Hindlimb muscle (tissue), 1 donor: Measurements from ENCODE around the gene COPG1. TPM values are rescaled to one million over a fixed set of nuclear protein-coding genes. Genes with fewer than 3 reads are reported as not detected.
"Not testable (repeated sequence)": the region's sequence is repeated elsewhere in the genome, so short reads cannot be mapped to it uniquely, and the experiment has no call there.

Experiments used
- DNase-seq: peaks from one replicate; pipeline ENCODE4 v3.0.0-alpha.2; 2013
- polyA plus RNA-seq: library from polyadenylated mRNA; unstranded; fragments of 120-200 nt; gene quantifications from one replicate; pipeline ENCODE4 v1.2.1, GENCODE V29; 2013; ENCODE audit not compliant: insufficient read length

COPG1 gene
- polyA plus RNA-seq, 1 donor = 103 TPM

DNA sequence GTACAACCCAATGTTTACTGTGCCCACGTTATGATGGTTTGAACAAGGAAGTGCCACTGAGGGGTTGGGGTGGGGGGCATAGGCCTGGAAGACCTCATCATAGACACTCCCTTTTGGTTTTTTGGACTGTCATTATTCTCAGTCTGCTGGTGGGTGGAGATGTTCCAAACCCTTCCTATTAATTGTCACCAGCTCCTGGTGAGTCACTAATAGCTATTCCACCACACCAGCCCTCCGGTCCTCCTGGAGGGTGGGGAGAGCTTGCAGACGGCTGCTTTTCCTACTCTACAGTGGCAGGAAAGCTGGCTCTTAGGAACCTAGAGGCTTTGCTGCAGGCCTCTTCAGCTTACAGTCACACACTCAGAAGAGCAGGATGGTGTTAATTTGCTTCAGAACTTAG is 9.0 kb upstream of the COPG1 start:
- DNase-seq = no peak

DNA sequence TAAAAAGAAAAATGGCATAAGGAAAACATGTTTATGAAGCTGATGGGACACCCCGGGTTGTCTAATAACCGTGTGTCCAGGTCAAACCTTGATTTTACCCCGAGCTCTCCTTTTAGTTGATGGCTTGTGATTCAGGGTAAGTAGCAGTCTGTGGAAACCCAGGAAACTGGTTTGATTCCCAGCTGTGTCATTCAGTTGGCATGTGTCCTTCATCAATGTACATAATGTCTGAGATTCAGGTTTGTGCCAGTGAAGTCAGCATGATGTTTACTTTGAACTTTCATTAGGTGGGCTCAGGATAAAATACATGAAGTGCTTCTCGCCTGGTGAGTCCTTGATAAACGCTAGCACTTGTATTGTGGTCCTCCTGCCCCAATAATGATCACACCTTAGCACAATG is 4.3 kb upstream of the COPG1 start:
- DNase-seq = no peak

- DNase-seq = peak; percentile 80
Observed at GRCh38 chr3:129245641-129246306, 3.6 kb upstream of the COPG1 start.

- DNase-seq = no peak
Observed at GRCh38 chr3:129246636-129247035, 2.8 kb upstream of the COPG1 start.

DNA sequence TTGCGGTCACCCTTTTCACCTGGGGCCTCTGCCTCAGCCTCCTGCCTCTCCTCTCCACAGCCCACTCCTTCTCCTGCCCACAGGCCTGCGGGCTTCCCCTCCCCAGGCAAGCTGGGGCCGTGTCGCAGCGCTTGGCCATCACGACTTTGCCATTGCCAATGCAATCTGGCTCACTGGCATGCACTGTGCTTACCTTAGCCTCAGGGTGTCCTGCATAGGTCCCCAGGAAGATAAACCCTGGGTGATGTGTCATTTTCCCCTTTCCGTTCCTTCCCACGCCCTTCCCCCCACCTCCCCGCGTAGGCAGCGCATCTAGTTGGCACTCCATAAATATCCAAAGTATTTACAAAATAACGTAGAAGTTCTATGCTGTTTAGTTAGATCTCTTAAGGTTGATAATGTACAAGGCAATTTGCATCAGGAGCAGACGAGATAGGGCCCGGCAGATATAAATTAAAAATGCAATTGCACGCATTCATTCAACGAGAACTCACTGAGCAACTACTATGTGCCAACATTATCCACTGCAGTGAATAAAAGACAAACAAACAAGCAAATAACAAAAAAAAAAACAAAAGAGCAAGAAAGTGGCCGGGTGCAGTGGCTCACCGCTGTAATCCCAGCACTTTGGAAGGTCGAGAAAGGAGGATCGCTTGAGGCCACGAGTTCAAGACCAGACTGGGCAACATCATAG is 973 bp upstream of the COPG1 start:
- DNase-seq = no peak

DNA sequence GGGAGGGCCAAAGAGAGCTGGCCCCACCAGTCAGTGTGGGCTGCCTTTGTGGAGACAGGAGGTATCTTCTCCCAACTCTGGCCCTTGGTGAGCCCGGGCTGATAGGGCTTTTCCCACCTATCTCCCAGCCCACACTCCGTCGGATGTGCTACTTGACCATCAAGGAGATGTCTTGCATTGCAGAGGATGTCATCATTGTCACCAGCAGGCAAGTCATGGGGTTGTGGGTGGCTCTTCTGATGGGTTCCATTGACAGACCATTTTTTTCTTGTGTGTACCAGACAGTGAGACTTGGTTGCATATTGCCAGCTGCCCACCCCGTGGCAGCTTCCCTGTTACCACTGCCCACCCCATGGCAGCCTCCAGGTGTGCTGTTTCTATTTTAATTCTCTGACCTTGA is 3.3 kb downstream of the COPG1 start:
- no peak for DNase-seq

GRCh38 chr3:129254536-129255230 is 5.3 kb downstream of the COPG1 start:
- DNase-seq = no peak

DNA sequence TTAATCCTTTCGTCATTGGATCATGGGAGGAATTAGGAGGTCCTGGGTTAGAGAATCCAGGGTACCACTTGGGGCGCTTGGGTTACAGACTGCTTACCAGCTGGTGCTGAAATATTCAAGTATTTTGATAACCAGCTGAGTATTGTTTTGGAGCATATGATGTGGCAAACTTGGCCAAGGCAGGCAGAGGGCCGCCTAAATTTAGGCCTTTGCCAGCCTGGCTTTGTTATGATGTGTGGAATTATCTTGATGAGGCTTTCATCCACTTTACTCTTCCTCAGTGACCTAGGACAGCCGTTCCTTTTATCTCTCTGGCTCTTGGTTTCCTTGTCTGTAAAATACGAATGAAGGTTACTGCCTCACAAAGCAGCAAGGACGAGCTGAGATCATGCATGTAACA is 6.9 kb downstream of the COPG1 start:
- DNase-seq = no peak

DNA sequence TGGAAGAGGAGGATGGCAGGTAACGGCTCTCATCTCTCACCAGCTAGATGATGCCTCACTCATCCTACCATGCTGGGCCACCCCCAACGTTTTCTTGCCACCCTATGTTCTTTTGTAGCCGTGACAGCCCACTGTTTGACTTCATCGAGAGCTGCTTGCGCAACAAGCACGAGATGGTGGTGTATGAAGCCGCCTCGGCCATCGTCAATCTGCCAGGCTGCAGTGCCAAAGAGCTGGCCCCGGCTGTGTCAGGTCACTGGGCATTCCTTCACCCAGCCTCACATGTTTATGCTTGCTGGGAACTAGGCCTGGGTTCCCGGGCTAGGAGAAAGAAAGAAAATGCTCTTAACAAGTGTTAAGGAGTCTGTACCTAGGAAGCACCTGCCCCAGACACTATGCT is 8.2 kb downstream of the COPG1 start:
- DNase-seq = no peak

DNA sequence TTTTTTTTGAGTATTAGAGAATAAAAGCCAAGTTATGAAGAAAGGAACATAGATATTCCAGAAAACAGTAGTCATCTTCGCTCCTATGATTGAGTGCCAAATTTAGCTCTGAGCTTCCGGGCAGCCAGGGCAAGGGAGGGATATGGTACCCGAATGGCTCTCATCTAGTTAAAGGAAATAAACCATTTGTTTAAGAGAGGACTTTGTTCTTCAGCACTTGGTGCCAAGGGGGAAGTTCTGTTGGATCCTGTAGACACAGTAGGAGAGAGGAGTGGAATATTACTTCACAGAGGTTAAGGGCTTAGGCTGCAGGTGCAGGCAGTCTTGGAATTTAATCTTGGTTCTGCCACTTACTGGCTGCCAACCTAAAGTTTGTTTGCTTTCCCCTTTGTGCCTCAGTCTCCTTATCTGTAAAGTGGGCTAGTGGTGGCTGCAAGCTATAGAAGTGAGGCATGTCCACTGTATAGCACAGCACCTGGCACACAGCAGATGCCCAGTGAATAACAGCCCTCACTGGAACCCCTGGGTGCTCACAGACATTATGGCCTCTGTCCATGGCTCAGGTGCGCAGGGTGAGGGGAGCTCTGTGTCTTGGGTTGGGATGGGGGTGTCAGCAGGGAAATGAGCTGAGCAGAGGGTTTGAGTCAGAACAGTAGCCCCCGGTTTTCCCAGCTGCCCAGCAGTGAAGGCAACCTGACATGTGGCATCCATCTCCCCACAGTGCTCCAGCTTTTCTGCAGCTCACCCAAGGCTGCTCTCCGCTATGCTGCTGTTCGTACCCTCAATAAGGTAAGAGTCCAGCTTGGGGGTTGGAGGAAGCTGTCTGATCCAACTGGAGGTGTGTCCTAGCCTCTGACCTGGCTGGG is 10.4 kb downstream of the COPG1 start:
- DNase-seq = no peak

GRCh38 chr3:129260606-129261005 is 11.2 kb downstream of the COPG1 start:
- DNase-seq = no peak

DNA sequence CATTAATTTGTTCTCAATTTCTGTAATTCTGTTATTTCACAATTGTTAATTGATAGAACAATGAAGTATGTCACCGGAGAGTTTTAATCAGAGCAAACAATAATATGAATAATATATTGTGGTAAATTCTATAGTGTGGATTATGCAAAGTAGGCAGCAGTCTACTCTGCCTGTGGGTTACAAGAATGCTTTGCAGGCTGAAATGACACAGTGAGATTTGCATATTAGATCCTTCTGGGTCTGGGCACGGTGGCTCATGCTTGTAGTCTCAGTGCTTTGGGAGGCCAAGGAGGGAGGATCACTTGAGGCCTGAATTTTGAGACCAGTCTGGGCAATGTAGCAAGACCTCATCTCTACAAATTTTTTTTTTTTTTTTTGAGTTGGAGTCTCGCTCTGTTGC is 12.5 kb downstream of the COPG1 start:
- DNase-seq = no peak

- no peak for DNase-seq
Observed at GRCh38 chr3:129263161-129263910, 13.9 kb downstream of the COPG1 start.

- not testable (repeated sequence) for DNase-seq
Observed at GRCh38 chr3:129264994-129265393, 15.6 kb downstream of the COPG1 start.

DNA sequence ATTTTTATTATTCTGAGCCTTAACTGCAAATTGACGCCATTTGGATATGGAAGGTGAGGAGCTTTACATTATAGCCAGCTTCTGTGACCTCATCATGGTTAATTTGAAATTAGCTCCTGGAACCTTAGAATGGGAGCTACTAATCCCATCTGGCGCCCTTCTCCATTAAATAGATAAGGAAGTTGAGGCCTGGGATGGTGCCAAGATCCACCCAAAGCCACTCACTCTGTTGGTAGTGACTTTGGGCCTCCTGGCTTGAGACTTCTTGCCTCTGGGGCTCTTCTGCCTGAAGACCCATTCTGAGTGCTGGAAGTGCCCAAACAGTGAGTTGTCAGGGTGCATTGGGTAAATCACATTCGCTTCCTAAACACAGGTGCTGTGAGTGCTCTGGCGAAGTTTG is 17.2 kb downstream of the COPG1 start:
- no peak for DNase-seq

- no peak for DNase-seq
Observed at GRCh38 chr3:129268396-129268795, 19.0 kb downstream of the COPG1 start.

GRCh38 chr3:129271674-129272073 is 22.3 kb downstream of the COPG1 start:
- DNase-seq = no peak

- no peak for DNase-seq
Observed at GRCh38 chr3:129276385-129276784, 27.0 kb downstream of the COPG1 start.

GRCh38 chr3:129277829-129278271 is 28.4 kb downstream of the COPG1 start:
- DNase-seq = peak; percentile 14

DNA sequence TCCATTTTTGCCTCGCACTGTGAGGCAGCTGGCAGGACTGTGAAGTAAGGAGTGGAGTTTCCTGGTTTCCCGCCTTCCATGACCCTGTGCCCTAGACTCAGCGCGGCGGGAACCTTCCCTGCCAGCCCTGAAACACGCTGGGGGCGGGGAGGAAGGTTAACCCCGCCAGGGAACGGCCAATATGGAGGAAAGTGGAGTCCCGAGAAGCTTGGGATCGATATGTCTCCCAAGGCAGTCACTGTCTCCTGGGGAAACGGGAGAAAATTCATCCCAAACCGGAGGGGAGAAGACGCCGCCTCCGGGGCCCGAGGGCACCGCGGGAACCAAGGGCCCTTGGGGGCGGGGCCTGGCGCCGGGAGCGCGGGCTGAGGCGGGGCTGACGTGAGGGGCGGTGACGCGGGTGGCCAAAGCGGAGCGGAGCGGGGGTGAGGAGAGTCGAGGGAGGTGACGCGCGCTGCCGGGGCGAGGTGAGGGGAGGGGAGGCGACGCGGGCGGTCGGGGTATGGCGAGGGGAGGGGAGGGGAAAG is 29.1 kb downstream of the COPG1 start, which contains the start of gene HMCES:
HMCES (plus strand) TSS at position 432 of the 527 bp plus-strand sequence. CDS start 863 bp downstream, outside the sequence.
- peak; percentile 91 for DNase-seq
